NCI-H1436 treated with DMSO at 0.1 percent for 48 hours (cell line): ENCODE data around the gene PITHD1.
"Not testable (repeated sequence)": the region's sequence is repeated elsewhere in the genome, so short reads cannot be mapped to it uniquely, and the experiment has no call there.

ENCODE experiments used
- DNase-seq: peaks from one replicate; lab custom pipeline; 2025; lab: John Stamatoyannopoulos, UW

The PITHD1 gene

DNA sequence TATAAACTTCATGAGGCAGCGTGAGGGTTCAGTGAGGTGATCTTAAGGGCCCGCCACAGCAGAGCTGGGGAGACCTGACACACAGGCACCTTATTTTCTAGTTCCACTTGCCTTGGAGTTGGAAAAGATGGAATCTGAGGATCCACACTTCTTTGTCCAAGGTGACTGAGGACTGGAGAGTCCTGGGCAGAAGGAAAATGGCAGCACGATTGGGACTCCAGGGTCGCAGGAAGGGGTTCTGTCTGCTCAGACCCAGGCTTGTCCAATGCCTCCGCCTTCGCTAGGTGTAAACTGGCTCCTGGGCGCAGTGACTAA, 21.0 kb downstream of the PITHD1 start:
- no peak for DNase-seq

DNA sequence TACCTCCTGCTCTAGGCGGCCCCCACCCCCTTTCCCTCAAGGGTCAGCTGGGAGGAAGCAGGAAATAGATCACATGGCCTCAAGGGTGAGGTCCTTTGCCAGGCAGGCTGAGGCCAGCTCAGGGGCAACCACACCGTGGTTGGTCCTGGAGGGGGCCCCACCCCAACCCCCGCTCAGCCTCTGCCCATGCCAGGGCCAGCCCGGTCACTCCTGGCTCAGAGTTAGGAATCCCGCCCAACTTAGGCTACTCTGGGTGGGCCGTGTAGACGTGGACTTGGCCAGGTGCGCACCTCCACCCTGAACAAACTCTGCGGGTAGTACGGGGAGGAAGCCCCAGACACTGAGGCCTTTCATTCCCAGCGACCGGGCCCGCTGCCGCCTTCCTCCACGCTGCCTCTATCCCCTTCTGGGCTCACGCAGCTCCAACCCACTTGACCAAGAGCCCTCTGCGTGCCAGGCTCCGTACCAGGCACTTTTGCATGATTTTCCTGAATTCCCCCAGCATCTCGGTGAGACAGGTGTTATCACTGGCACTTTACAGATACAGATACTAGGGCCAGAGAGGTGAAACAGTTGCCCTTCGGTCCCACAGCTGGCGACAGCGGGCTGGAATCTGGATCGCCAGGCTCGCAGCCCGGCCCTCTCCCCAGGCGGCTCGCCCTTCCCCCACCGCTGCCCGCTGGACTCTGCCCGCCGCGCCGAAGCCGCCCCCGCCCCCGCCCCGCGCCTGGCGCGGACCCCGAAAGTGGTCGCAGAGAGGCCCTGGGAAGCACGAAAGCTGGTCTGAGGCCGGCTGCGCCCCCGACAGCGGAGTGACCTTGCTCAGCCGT, 21.6 kb downstream of the PITHD1 start:
- no peak for DNase-seq

DNA sequence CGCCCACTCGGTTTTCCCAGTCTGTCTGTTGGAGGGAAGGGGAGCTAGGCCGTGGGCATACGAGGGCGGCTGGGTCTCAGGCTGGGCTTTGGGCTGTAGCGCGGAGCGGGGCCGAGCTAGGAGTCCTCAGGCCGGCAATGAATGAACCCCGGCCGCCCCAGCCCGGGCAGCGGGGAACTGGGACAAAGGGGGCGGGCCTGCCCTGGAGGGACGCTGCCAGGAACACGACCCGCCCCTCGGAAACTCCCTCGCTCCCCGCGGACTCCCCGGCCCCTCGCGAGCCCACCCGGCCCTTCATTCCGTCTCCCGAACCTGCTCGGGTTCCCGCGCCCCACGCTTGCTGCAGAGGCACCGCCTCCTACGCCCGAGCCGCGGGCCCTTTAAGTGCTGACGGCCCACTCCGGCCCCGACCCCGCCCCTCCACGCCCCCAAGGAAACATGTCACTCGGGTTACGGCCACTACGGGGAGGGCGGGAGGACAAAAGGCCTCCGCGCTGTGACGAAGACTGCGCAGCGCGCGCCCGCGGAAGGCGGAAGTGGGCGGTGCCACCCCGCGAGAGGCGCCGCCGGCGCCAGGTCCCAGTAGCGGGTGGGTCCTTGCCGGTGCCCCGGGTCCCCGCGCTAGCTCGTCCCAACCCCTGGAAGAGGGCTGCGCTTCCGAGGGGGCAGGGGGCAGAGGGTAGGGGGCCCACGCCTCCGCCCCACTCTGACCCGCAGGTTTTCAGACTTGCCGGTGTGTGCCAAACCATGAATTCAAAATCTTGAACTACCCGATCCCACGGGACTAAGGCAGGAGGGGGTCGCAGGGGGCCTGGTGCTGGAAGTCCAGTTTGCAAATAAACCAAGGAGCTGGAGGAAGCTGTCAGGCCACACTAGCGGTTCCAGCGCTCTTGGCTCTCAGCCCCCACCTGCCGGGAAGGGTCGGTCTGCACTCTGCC, 22.5 kb downstream of the PITHD1 start, which contains the start of gene GALE:
TSS of gene GALE (minus strand) at position 355 of the 938 bp plus-strand sequence. CDS start 1,747 bp downstream, outside the sequence.
- DNase-seq = peak; percentile 62

DNA sequence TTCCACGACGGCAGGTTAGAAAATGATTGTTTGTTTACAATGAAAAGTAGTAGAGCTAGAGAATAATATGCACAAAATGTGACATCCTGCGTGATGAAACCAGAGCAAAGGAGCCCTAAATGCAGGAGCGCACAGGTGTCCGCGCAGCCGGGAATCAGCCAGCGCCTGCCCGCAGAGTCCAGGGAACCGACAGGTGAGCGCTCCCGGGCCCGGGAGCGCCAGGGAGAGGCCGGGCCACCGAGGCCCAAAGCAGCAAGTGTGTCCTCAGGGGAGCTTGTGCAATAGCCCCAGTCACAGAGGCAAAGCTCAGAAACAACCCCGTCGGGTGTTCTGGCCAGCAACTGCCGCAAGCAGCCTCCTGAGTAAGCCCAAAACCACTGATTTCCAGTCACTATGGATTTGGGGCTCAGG, 23.1 kb downstream of the PITHD1 start:
- no peak for DNase-seq

DNA sequence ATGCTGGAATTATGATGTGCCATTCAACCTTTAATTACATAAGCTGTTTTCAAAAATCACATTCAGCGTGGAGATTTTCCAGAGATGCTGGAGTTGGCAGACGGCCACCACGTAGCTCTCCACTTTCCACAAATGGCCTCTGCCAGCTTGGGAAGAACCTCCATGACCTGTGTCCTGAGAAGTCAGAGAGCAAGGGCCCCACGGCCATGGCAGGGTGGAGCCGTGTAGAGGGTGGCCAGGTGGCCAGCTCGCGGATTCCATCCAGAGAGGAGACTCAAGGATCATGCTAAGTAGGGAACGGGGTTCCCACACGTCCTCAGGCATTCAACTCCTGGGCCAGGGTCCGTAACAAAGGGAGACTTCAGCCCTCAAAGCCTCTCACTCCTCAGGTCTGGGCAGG, 23.7 kb downstream of the PITHD1 start:
- DNase-seq = no peak

DNA sequence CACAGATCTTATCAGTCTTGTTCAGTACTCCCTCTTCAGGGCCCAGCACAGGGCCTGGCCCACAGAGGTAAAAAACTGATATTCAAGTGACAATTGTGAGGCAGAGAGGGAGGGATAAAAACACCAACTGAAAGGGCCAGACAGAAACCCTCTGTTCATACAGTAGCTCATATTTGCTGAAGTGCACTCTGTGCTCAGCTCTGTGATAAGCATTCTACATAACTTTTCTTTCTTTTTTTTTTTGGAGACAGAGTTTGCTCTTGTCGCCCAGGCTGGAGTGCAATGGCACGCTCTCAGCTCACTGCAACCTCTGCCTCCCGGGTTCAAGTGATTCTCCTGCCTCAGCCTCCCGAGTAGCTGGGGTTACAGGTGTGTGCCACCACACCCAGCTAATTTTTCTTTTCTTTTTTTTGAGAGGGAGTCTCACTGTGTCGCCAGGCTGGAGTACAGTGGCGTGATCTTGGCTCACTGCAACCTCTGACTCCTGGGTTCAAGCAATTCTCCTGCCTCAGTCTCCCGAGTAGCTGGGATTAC, 24.7 kb downstream of the PITHD1 start:
- not testable (repeated sequence) for DNase-seq

DNA sequence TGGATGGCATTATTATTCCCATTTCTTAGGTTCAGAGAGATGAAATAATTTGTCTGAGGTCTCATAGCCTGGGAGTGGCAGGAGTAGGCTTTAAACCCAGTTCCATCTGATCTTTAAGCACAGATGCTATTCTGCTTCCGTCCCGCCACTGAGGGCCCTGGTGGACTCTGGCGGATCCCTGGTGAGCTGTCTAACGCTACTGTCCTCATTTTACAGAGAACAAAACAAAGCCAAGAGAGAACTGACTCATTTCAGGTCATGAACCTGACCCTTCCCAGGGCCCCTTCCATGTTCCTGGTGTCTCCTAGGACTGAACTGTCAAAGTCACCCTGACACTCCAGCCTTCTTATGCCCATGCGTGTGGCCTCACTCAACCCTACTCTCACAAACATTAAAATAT, 25.5 kb downstream of the PITHD1 start:
- DNase-seq = no peak

DNA sequence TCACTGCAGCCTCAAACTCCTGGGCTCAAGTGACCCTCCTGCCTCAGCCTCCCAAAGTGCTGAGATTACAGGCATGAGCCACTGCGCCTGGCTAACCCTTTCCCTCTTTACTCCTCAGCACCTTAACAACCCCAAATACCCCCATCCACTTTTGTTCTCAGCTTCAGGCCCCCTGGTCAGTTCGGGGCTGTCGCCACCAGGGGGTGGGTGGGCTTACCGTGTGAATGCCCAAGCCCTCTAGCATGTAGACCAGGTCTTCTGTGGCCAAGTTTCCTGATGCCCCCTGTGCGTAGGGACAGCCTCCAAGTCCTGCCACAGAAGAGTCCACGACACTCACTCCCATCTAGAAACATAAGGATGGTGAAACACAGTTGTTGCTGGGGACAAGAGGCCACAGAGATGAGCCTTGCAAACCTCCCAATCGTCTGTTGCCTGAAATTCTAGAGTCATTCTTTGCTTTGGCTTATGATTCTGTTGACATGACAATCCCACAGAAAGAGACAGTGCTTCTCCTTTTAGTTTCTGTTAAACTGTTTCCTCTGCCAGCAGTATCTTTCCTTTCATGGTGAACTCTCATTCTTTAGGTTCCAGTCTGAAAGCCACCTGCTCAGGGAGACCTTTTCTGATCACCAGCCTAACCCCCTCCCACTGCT, 26.1 kb downstream of the PITHD1 start:
- DNase-seq = no peak

DNA sequence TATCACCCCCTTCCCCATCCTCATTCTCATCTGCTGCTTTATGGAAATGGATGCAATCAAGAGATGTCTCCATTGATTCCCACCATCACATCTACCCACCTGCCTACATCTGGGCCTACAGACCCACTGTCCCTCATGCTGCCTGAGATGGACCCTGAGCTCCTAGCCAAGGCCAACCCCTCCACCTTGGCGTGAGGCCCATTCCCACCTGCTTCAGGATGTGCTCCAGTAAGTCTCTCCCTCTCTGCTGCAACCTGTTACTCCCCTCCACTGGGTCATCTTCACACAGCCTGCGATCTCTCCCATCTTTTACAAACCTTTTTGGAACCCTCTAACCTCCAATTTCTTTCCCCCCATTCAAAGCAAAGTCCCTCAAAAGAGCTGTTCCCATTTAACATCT, 26.8 kb downstream of the PITHD1 start:
- no peak for DNase-seq

DNA sequence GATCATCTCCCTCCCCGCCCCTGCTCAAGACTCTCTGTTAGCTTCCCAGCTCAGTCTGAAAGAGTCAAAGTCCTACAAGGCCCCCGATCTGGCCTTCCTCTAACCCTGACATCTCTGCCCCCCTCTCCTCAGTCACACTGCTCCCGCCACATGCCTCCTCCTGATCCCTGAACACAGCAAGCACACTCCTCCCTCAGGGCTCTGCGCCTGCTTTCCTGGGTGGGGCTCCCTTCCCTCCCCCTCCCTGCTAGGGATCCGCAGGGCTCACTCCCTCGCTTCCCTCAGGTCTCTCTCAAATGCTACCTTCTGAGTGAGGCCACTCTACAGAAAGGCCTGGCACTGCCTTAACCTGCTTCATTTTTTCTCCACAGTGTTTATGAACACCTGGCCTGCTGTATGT, 28.1 kb downstream of the PITHD1 start:
- DNase-seq = no peak

DNA sequence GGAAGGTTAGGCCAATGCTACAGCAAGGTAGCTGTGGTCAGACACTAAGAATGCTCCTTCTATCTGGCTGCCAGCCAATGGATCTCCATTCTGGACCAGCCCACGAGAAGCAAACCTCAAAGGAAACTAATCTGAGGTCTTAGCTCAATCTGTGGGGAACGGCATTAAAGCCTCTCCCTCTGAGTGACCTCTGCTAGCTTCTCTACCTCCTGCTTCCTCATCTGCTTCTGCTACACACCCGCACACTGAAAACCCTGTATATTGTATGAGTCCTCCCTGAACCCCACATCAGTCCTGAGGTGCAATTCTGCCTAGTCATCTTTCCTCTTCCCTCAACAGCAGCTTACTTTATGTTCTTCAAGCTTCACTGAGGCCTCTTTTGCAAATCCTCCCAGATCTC, 29.2 kb downstream of the PITHD1 start:
- DNase-seq = no peak

DNA sequence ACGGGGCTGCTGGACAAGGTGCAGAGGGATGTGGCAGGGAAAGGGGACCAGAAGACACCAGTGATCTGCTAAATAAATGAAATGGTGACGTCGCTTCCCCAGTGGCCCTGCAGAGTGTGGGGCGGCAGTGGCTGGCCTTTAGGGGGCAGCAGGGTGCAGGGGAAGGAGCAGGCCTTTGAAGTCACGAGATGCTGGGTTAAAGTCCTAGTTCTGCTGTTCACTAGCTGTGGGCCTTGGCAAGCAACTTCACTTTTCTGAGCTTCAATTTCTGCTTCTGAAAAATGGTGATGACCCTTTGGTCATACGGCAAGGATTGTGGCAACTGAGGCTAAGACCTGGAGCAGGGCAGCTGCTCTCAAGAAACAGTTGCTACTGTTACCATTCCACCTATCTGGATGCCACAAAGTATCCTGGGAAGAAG, 31.5 kb downstream of the PITHD1 start:
- no peak for DNase-seq

DNA sequence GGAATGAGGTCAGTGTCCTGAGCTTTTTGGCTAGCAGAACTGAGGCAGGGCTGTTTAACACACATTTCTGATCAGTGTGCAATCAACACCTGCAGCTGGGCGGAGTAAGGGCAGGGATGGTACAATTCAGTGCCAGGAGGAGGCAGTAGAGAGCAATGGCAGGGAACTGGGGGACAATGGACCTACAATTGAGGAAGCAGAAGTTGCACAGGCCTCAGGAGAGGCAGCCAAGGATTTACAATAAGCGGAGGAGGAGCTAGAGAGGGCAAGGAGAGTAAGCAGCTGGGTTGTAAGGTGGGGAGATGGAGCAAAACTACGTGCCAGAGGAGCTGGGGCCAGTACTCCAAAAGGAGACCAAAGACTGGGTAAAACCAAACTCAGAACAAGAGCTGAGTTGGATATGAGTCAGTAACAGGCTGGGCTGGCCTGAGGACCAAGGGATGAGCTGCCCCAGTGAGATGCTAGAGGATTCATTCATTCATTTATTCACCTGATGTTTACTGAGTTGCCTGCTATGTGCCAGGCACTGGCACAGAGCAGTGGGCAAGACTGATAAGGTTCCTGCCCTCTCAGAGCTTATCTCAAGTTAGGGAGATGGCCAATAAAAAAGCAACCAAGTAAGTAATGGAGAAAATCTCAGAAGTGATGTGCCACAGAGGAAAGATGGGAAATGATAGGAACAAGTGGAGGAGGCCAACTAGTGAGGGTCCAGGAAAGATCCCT, 32.8 kb downstream of the PITHD1 start:
- DNase-seq = no peak

DNA sequence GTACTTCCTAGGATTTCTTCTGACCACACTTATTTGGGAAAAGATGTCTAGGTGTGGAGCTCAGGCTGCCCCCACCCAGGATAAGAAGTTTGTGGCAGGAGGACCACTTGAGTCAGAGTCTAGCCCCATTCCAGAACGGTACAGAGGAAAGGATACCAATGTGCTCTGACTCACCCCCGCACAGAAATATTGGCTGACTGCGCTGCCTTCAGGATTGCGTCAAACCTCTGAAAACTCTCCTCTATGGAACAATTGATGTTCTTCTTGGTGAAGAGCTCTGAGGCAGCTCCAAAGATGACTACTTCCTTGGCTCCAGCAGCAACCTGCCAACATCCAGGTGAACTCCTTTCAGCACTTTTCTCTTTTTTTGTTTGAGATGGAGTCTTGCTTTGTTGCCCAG, 35.8 kb downstream of the PITHD1 start:
- DNase-seq = no peak

DNA sequence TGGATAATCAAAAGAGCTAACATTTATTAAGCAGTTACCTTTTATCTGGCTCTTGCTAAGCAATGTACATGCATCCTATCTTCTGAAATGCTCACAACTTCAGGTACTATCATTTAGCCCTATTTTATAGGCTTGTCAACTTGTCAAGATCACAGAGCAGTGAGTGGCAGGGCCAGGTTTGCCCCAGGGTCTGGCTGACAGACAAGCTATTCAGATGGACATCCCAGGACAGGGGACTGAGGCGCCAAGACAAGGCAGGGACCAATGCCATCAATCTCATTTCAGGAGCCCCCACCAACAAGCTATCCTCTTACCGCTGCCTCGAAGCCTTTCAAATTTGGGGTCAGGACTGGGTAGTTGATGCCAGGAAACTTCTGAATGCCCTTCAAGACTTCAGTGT, 38.1 kb downstream of the PITHD1 start:
- DNase-seq = no peak

DNA sequence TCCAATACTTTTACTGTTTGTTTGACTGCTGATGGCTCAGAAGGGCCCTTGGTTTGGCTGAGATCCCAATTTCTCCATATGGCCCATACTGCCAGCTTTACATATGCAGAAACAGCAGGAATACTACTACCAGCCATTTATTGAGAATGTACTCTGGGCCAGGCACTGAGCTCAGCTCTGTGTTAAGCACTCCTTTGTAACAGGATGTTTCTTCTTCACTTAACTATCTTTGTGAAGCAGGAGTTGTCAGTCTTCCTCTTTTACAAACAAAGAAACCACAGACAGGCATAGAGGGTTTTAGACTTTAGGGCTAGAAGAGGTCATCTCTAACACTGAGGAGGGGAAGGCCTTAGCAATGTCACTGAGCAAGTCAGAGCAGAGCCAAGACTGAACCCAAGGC, 38.7 kb downstream of the PITHD1 start:
- no peak for DNase-seq

DNA sequence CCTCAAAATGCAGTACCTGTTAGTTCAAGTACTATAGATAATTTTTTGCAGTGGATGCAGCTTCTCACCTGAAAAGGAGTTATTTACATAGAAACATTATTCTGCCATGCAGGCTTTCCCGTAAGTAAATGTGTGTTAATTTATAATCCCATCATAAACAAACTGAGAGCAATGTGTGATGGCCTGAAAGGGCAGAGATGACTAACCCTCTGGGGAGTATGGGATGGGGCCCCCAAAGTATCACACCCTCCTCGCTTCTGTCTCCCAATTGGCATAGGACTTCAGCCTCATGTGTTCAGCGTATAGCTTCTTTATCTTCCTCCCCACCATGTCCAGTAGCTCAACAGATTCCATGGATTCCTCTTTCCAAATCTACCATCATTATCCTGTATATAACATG, 39.4 kb downstream of the PITHD1 start:
- DNase-seq = no peak

DNA sequence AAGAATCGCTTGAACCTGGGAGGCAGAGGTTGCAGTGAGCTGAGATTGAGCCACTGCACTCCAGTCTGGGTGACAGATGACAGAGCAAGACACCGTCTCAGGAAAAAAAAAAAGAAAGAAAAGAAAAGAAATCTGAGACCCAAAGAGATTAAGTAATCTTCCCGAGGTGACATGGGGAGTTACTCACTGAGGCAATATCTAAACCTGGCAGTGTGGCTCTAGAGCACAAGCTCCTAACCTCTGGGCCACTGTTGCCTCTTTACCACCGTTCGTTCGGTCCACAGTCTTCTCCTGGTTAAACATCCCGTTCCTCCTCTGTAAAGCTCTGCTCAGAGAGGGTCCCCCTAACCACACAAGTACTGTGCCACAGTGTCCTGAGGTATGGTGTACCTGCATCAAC, 45.5 kb downstream of the PITHD1 start:
- no peak for DNase-seq

DNA sequence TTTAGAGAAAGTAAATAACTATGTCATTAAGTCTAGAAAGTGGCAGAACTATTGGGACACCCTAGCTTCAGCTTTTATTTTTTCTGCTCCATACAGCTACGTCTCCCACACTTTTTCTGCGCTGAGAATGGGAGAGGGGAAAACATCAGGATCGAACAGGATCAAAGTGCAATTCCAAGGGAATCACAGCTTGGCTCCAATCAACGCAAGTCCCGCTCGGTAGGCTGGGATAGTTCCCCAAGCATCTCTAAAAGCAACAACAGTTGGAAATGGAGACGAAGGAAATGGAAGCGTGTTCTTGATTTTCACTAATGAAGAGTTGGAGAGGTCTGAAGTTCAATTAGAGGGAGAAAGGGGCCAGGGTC, 46.5 kb downstream of the PITHD1 start:
- DNase-seq = no peak

DNA sequence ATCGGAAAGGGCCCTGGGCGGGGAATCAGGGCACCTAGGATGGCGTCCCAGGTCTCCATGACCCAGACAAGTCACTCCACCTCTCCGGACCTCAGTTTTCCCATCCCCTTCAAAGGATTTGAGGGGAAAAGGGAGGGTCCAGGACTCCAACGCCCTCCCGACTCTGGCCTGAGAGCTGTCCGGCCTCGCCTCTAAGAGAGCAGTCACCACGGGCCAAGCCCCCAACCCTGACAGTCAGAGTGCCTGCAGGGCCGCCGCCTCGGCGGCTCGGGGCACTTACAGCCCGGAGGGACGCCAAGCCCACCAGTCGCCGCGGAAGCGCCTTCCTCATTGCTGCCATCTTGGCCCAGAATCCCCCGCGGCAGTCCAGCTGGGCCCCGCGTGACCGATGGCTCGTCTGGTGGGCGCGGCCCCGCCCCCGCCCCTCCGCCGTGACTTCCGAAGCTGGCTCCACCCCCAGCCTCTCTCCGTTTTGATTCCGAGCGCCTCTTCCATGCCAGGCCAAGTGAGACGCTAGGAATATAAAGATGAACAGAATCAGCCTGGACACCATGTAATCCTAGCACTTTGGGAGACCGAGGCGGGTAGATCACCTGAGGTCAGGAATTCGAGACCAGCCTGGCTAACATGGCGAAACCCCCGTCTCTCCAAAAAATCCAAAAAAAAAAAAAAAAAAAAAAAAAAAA, 47.0 kb downstream of the PITHD1 start, which contains the start of gene HMGCL:
TSS of gene HMGCL (minus strand) at position 354 of the 686 bp plus-strand sequence. CDS start at position 340, 14 bp downstream.
- DNase-seq = no peak
